IMR-90 (cell line): ENCODE results near the gene FRY. TPM values are rescaled to one million over a fixed set of nuclear protein-coding genes. Genes with fewer than 3 reads are reported as not detected.
A peak's percentile ranks its signal among the peaks of the same experiment; 100 is the strongest.

Source experiments
- ATAC-seq: fragments of 200-7000 bp; cut with Tn5 transposase; 2 replicates; pipeline ENCODE4 v1.9.1; 2020; ENCODE audit warnings: low read depth, mild to moderate bottlenecking, moderate library complexity
- BruUV-seq: library from RNA; stranded (reverse); fragments of 400-500 nt; replicated peaks from 2 replicates; lab custom pipeline; 2021; lab: Mats Ljungman, UMichigan
- CTCF ChIA-PET: fragments of 300-600 bp; formaldehyde crosslinking; extraction: SDS; loops from one replicate; lab custom pipeline; 2021; ENCODE audit warnings: antibody characterized with exemption; lab: Yijun Ruan, JAX
- POLR2A ChIA-PET: fragments of 300-600 bp; sonication (Branson Sonifier 250); formaldehyde crosslinking; loops from one replicate; lab custom pipeline; 2022; ENCODE audit warnings: antibody characterized with exemption; ENCODE audit not compliant: unreplicated experiment; lab: Charles Lee
- DNase-seq: peaks from one replicate; pipeline ENCODE4 v3.0.0; 2013
- H2AFZ ChIP-seq: replicated peaks from 2 replicates; pipeline ENCODE3; 2013; ENCODE audit warnings: low read length, mild to moderate bottlenecking; ENCODE audit not compliant: poor library complexity
- H2AK5ac ChIP-seq: 2 replicates; pipeline ENCODE4 v1.6.1; 2013; ENCODE audit warnings: low read depth, low read length, inconsistent platforms
- H2AK9ac ChIP-seq: replicated peaks from 2 replicates; pipeline ENCODE3; 2013; ENCODE audit warnings: mild to moderate bottlenecking, low read depth, low read length, moderate library complexity; ENCODE audit not compliant: poor library complexity
- H2BK120ac ChIP-seq: 2 replicates; pipeline ENCODE4 v1.6.1; 2013; ENCODE audit warnings: low read depth, low read length, inconsistent platforms
- H2BK15ac ChIP-seq: 3 replicates; pipeline ENCODE4 v1.6.1; 2013; ENCODE audit warnings: low read depth, low read length, inconsistent platforms
- H2BK20ac ChIP-seq: 2 replicates; pipeline ENCODE4 v1.6.1; 2013; ENCODE audit warnings: low read depth, mild to moderate bottlenecking, inconsistent platforms, low read length, moderate library complexity
- H2BK5ac ChIP-seq: 2 replicates; pipeline ENCODE4 v1.6.1; 2013; ENCODE audit warnings: mild to moderate bottlenecking, low read depth, low read length, inconsistent platforms; ENCODE audit not compliant: poor library complexity, severe bottlenecking
- H3K14ac ChIP-seq: replicated peaks from 2 replicates; pipeline ENCODE4 v1.6.1; 2013; ENCODE audit warnings: low read depth, low read length, inconsistent platforms
- H3K18ac ChIP-seq: 2 replicates; pipeline ENCODE4 v1.6.1; 2013; ENCODE audit warnings: low read depth, low read length, control low read depth
- H3K23ac ChIP-seq: 2 replicates; pipeline ENCODE4 v1.6.1; 2013; ENCODE audit warnings: low read depth, low read length, inconsistent platforms
- H3K27ac ChIP-seq: 2 replicates; pipeline ENCODE4 v1.5.1; 2013; ENCODE audit warnings: mild to moderate bottlenecking, control low read depth, low read length; ENCODE audit not compliant: insufficient read depth
- H3K27me3 ChIP-seq: 2 replicates; pipeline ENCODE4 v1.6.1; 2013; ENCODE audit warnings: low read length; ENCODE audit not compliant: control insufficient read depth, insufficient read depth
- H3K36me3 ChIP-seq: 2 replicates; pipeline ENCODE4 v1.6.1; 2013; ENCODE audit warnings: low read length, mixed read lengths; ENCODE audit not compliant: control insufficient read depth, insufficient read depth
- H3K4ac ChIP-seq: 2 replicates; pipeline ENCODE4 v1.6.1; 2013; ENCODE audit warnings: low read depth, low read length, inconsistent platforms
- H3K4me1 ChIP-seq: 2 replicates; pipeline ENCODE4 v1.6.1; 2013; ENCODE audit warnings: low read length, mixed read lengths; ENCODE audit not compliant: control insufficient read depth, insufficient read depth
- H3K4me2 ChIP-seq: 2 replicates; pipeline ENCODE4 v1.6.1; 2013; ENCODE audit warnings: low read depth, mild to moderate bottlenecking, control low read depth, low read length, moderate library complexity
- H3K4me3 ChIP-seq: 2 replicates; pipeline ENCODE4 v1.5.1; 2013; ENCODE audit warnings: low read depth, mild to moderate bottlenecking, control low read depth, low read length, moderate library complexity; ENCODE audit not compliant: insufficient read depth
- H3K56ac ChIP-seq: 2 replicates; pipeline ENCODE4 v1.6.1; 2013; ENCODE audit warnings: low read length, inconsistent platforms; ENCODE audit not compliant: insufficient read depth; ENCODE audit errors: extremely low read depth
- H3K79me1 ChIP-seq, 2 experiments: 2 replicates each; pipeline ENCODE4 v1.6.1; 2013; ENCODE audit warnings: low read length in 2 of 2, inconsistent platforms in 1 of 2, low read depth in 1 of 2
- H3K9ac ChIP-seq: 2 replicates; pipeline ENCODE4 v1.6.1; 2013; ENCODE audit warnings: low read depth, low read length, control low read depth
- H3K9me1 ChIP-seq: 2 replicates; pipeline ENCODE4 v1.6.1; 2013; ENCODE audit warnings: low read length, inconsistent platforms; ENCODE audit not compliant: insufficient read depth
- H3K9me3 ChIP-seq: 2 replicates; pipeline ENCODE4 v1.6.1; 2013; ENCODE audit warnings: low read length; ENCODE audit not compliant: control insufficient read depth, insufficient read depth
- H4K20me1 ChIP-seq: 2 replicates; pipeline ENCODE4 v1.6.1; 2013; ENCODE audit warnings: low read length, inconsistent platforms; ENCODE audit not compliant: insufficient read depth
- H4K5ac ChIP-seq: 2 replicates; pipeline ENCODE4 v1.6.1; 2013; ENCODE audit warnings: mild to moderate bottlenecking, low read depth, low read length, control low read depth
- H4K8ac ChIP-seq, 2 experiments: 2 replicates each; pipeline ENCODE4 v1.6.1; 2013; ENCODE audit warnings: low read depth in 2 of 2, low read length in 2 of 2, control low read depth in 1 of 2, inconsistent platforms in 1 of 2
- H4K91ac ChIP-seq: 2 replicates; pipeline ENCODE4 v1.6.1; 2013; ENCODE audit warnings: low read depth, low read length, inconsistent platforms; ENCODE audit not compliant: insufficient read depth
- RFX5 ChIP-seq: IDR thresholded peaks from 2 replicates; pipeline ENCODE4 v1.8.0; 2012; ENCODE audit warnings: low read depth, mild to moderate bottlenecking, low read length, moderate library complexity
- WGBS, 2 experiments: methylation state at CpG; one replicate each; pipeline versions ENCODE4 v1.1.5 to v1.1.7; 2013; ENCODE audit warnings: missing lambda C conversion rate in 2 of 2; ENCODE audit not compliant: insufficient read length in 1 of 2; ENCODE audit errors: extremely low coverage in 2 of 2; 5-methylcytosine and 5-hydroxymethylcytosine counted together
- dilution Hi-C: fragments of 300-500 bp; cut with HindIII; formaldehyde crosslinking; loops from one replicate; pipeline ENCODE4 v1.14.3; 2018; ENCODE audit warnings: low sequenced_read_pairs; ENCODE audit not compliant: unreplicated experiment
- in situ Hi-C: fragments of 300-500 bp; cut with MboI; formaldehyde crosslinking; loops from 3 replicates; pipeline ENCODE4 v1.14.3; 2019; ENCODE audit warnings: low sequenced_read_pairs, inconsistent platforms, mixed read lengths
- intact Hi-C: fragments of 100-400 bp; cut with micrococcal nuclease; formaldehyde crosslinking; loops from 2 replicates; pipeline ENCODE4 v1.10.0; 2022
- polyA plus RNA-seq, 3 experiments: library from polyadenylated mRNA; depleted of rRNA; stranded (reverse); fragments of >200 nt; gene quantifications; 2 replicates each; pipeline ENCODE4 v1.2.3, GENCODE V29; 2012; ENCODE audit warnings: low replicate concordance in 1 of 3
- total RNA-seq: library from RNA; depleted of rRNA; stranded (reverse); fragments of >200 nt; gene quantifications from 2 replicates; pipeline ENCODE4 v1.2.3, GENCODE V29; 2012

FRY gene
- total and polyA plus RNA-seq, 2 of the 4 experiments (the other 2 are of a cell fraction) = 3.0 to 4.8 TPM

DNA sequence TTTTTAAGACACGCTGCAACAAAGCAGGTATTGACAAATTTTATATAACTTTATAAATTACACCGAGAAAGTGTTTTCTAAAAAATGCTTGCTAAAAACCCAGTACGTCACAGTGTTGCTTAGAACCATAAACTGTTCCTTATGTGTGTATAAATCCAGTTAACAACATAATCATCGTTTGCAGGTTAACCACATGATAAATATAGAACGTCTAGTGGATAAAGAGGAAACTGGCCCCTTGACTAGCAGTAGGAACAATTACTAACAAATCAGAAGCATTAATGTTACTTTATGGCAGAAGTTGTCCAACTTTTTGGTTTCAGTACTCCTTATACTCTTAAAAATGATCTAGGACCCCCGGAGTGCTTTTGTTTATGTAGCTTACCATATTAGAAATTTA, 284.9 kb downstream of the FRY start:
- POLR2A ChIA-PET = no interaction called here
- ATAC-seq = no peak
- Histone ChIP-seq H3K4me2 (peak overlapping the region; percentile 94), H3K9me1 (no peaks in the 10 kb centered on the region; the same call in 1 of the 2 replicates), H3K4me3 (no peak overlapping the region), H3K56ac (no peak overlapping the region), H2BK120ac (no peak overlapping the region), H3K4me1 (peaks cover 3% of the 10 kb centered on the region), H3K4ac (peak overlapping the region; percentile 93; the same call in 1 of the 2 replicates), H3K27ac (no peak overlapping the region), H3K14ac (peak overlapping the region; percentile 93; the same call in 1 of the 2 replicates), H3K23ac (no peak overlapping the region; the same call in 1 of the 2 replicates), H2AFZ (no peak overlapping the region), H3K9me3 (no peaks in the 10 kb centered on the region), H3K18ac (no peak overlapping the region), H2BK15ac (no peak overlapping the region), H4K20me1 (no peaks in the 10 kb centered on the region), H4K5ac (no peak overlapping the region), H4K8ac (peak overlapping the region in 1 of 2 experiments; percentile 69; a peak in 2 of 4 replicates), H3K79me1 (peaks cover 0 to 23% of the 10 kb centered on the region in 2 experiments; a peak in 2 of 4 replicates), H2BK20ac (no peak overlapping the region), H3K36me3 (no peaks in the 10 kb centered on the region), H2AK9ac (no peak overlapping the region), H2AK5ac (no peak overlapping the region), H3K27me3 (no peaks in the 10 kb centered on the region), H4K91ac (no peak overlapping the region), H3K9ac (peak overlapping the region; percentile 87; the same call in 1 of the 2 replicates), H2BK5ac (no peak overlapping the region)
- intact Hi-C loops (loop anchor here (5.0 kb wide), 1 partner anchor 221 kb away; the partner anchor contains the start of gene N4BP2L2), dilution Hi-C loops (no loop called here), in situ Hi-C loops (no loop called here)
- no peak for DNase-seq
- no CpG with 5 or more reads among the region's 6 CpGs for WGBS, 2 experiments
- no peak for TF ChIP-seq RFX5
- CTCF ChIA-PET = interaction anchor here (0.6 kb wide), 1 partner anchor 329 kb away, joined by 3 read pairs; no protein-coding TSS in a partner anchor
- no TSS peak for BruUV-seq
